DMS 273 (cell line): ENCODE measurements around the gene SBNO1.
"Not testable (repeated sequence)": the region's sequence is repeated elsewhere in the genome, so short reads cannot be mapped to it uniquely, and the experiment has no call there.

Experiments used
- DNase-seq: peaks from one replicate; lab custom pipeline; 2025; ENCODE audit not compliant: unreplicated experiment; lab: John Stamatoyannopoulos, UW

Gene SBNO1

GRCh38 chr12:123252365-123252764, 112.3 kb downstream of the SBNO1 start:
- DNase-seq: peak; percentile 90

DNA sequence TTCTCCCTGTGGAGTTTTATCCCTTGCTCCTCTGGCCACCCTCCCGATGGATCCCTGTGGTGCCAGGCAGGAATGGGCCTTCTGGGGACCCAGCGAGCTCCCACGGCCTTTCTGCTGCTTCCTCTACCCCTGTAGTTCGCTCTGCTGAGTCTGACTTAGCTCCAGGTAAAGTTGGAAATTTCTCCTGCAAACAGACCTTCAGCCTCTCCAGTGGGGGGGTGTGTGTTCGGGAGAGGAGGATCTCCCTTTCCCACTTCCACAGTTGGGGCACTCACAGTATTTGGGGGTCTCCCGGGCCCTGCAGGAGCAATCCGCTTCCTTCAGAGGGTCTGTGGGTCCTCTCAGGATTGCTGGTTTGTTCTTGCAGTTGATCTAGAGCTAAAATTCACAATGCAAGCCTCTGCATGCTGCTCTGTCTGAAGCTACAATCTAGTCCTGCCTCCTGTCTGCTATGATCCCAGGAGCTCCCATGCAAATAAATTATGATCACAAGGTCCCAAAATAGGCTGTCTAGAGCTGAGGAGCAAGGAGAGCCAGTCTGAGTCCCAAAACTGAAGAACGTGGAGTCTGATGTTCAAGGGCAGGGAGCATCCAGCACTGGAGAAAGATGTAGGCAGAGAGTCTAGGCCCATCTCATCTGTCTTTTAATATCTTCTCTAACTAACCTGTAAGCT, 113.1 kb downstream of the SBNO1 start:
- peak; percentile 57 for DNase-seq

GRCh38 chr12:123250471-123251383, 113.9 kb downstream of the SBNO1 start:
- peak; percentile 94 for DNase-seq

- not testable (repeated sequence) for DNase-seq
Observed at GRCh38 chr12:123248996-123249741, 115.5 kb downstream of the SBNO1 start.

- not testable (repeated sequence) for DNase-seq
Observed at GRCh38 chr12:123248129-123248528, 116.5 kb downstream of the SBNO1 start.

DNA sequence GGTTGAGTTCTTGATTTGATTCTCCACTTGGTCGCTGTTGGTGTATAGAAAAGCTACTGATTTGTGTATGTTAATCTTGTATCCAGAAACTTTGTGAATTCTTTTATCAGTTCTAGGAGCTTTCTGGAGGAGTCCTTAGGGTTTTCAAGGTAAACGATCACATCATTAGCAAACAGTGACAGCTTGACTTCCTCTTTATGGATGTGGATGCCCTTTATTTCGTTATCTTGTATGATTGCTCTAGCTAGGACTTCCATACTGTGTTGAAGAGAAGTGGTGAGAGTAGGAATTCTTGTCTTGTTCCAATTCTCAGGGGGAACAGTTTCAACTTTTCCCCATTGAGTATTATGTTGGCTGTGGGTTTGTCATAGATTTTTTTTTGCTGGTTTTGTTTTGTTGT, 119.0 kb downstream of the SBNO1 start:
- no peak for DNase-seq

DNA sequence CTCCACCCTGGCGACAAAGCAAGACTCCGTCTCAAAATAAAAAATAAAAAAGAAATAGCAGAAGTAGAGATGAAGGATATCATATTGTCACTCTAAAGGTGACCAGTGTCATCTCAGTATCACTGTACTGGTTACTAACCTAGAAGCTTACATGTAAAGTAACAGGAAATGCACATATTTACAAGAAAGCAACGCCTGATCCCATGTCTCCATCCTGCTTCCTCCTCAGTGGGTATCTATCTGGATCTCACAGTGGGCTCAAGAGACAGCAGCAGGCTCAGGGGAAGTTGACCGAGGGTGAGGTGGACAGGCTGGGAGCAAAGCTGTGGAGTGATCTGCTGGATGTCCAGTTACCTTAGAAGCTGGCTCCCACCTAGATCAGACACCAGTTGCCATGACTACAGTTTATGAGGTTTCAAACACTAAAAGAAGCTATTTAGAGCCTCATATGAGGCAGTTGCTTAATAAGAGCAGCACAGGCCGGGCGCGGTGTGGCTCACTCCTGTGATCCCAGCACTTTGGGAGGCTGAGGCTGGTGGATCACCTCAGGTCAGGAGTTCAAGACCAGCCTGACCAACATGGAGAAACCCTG, 120.9 kb downstream of the SBNO1 start:
- no peak for DNase-seq

- peak; percentile 25 for DNase-seq
Observed at GRCh38 chr12:123242116-123242904, 122.3 kb downstream of the SBNO1 start.
